GM23338 (cell line): ENCODE measurements around the gene EFNB2. TPM values are rescaled to one million over a fixed set of nuclear protein-coding genes. Genes with fewer than 3 reads are reported as not detected.
A peak's percentile ranks its signal among the peaks of the same experiment; 100 is the strongest.

Source experiments
- ATAC-seq: fragments of 200-7000 bp; cut with Tn5 transposase; 3 replicates; pipeline ENCODE4 v1.9.1; 2020
- DNase-seq: peaks from one replicate; pipeline ENCODE4 v3.0.0-alpha.2; 2015; ENCODE audit warnings: low spot score
- H2AFZ ChIP-seq: fragments of 200-600 bp; sonication (generic); 2 replicates; pipeline ENCODE4 v1.8.0; 2016; ENCODE audit warnings: antibody characterized with exemption, mild to moderate bottlenecking, moderate library complexity
- H3F3A ChIP-seq: fragments of 200-600 bp; sonication (generic); replicated peaks from 2 replicates; pipeline ENCODE4 v1.8.0; 2017; ENCODE audit warnings: antibody characterized with exemption, mixed run types, low read depth
- H3K27ac ChIP-seq: fragments of 200-600 bp; sonication (generic); 2 replicates; pipeline ENCODE4 v1.6.1; 2016; ENCODE audit warnings: low read depth
- H3K27me3 ChIP-seq: fragments of 200-600 bp; sonication (generic); 2 replicates; pipeline ENCODE4 v1.8.0; 2016; ENCODE audit warnings: mild to moderate bottlenecking, mixed run types, moderate library complexity; ENCODE audit not compliant: insufficient read depth
- H3K36me3 ChIP-seq: fragments of 200-600 bp; sonication (generic); 2 replicates; pipeline ENCODE4 v1.8.0; 2016; ENCODE audit warnings: mild to moderate bottlenecking; ENCODE audit not compliant: insufficient read depth
- H3K4me1 ChIP-seq: fragments of 200-600 bp; sonication (generic); 2 replicates; pipeline ENCODE4 v1.8.0; 2016; ENCODE audit warnings: mild to moderate bottlenecking, moderate library complexity; ENCODE audit not compliant: insufficient read depth
- H3K4me2 ChIP-seq: fragments of 200-600 bp; sonication (generic); 2 replicates; pipeline ENCODE4 v1.7.1; 2017; ENCODE audit warnings: mixed run types
- H3K4me3 ChIP-seq: fragments of 200-600 bp; sonication (generic); 2 replicates; pipeline ENCODE4 v1.6.1; 2016; ENCODE audit warnings: mixed run types
- H3K79me2 ChIP-seq: fragments of 200-600 bp; sonication (generic); replicated peaks from 2 replicates; pipeline ENCODE4 v1.8.0; 2017; ENCODE audit warnings: mild to moderate bottlenecking; ENCODE audit not compliant: insufficient read depth
- H3K9me2 ChIP-seq: fragments of 200-600 bp; sonication (generic); 2 replicates; pipeline ENCODE4 v1.8.0; 2017; ENCODE audit not compliant: insufficient read depth
- H4K20me1 ChIP-seq: fragments of 200-600 bp; sonication (generic); replicated peaks from 2 replicates; pipeline ENCODE4 v1.8.0; 2017; ENCODE audit warnings: mild to moderate bottlenecking; ENCODE audit not compliant: insufficient read depth
- H3K27ac Mint-ChIP-seq: 2 replicates; pipeline ENCODE4 v1.8.0; 2020; ENCODE audit warnings: inconsistent platforms, mild to moderate bottlenecking, moderate library complexity, mixed read lengths
- H3K27me3 Mint-ChIP-seq: 3 replicates; pipeline ENCODE4 v1.8.0; 2022; ENCODE audit warnings: low read depth, mild to moderate bottlenecking, moderate library complexity, mixed read lengths, inconsistent platforms; ENCODE audit not compliant: insufficient read depth, poor library complexity
- H3K36me3 Mint-ChIP-seq: 3 replicates; pipeline ENCODE4 v1.8.0; 2021; ENCODE audit warnings: low read depth, mild to moderate bottlenecking, inconsistent platforms, moderate library complexity, mixed read lengths
- H3K4me1 Mint-ChIP-seq: 3 replicates; pipeline ENCODE4 v1.8.0; 2020; ENCODE audit warnings: mild to moderate bottlenecking, inconsistent platforms, mixed read lengths
- H3K4me3 Mint-ChIP-seq: 3 replicates; pipeline ENCODE4 v1.8.0; 2021; ENCODE audit warnings: moderate library complexity, mild to moderate bottlenecking, inconsistent platforms, mixed read lengths
- H3K9me3 Mint-ChIP-seq: 3 replicates; pipeline ENCODE4 v1.8.0; 2020; ENCODE audit warnings: moderate library complexity, mild to moderate bottlenecking, inconsistent platforms, mixed read lengths
- CREB1 ChIP-seq: fragments of 250-450 bp; sonication (Bioruptor Pico); IDR thresholded peaks from 2 replicates; pipeline ENCODE4 v1.5.0; 2020; ENCODE audit warnings: low read depth, mild to moderate bottlenecking, moderate library complexity
- CTCF ChIP-seq, 2 experiments: fragments of 200-600 bp in 1 of 2; sonication (generic) in 1 of 2; conservative IDR thresholded peaks; 2 replicates each; pipeline versions ENCODE4 v1.5.1 to v1.6.1; 2016 to 2017; ENCODE audit warnings: antibody characterized with exemption in 2 of 2, low read depth in 2 of 2, mild to moderate bottlenecking in 2 of 2, moderate library complexity in 1 of 2
- ETS1 ChIP-seq: IDR thresholded peaks from 2 replicates; pipeline ENCODE4 v1.6.1; 2016; ENCODE audit warnings: antibody characterized with exemption
- EZH2 ChIP-seq: fragments of 200-600 bp; sonication (generic); IDR thresholded peaks from one replicate; pipeline ENCODE4 v1.8.0; 2017; ENCODE audit warnings: antibody characterized with exemption, mild to moderate bottlenecking, low read depth; ENCODE audit not compliant: unreplicated experiment
- JUNB ChIP-seq: IDR thresholded peaks from one replicate; pipeline ENCODE4 v1.6.1; 2016; ENCODE audit warnings: antibody characterized with exemption; ENCODE audit not compliant: unreplicated experiment
- NANOG ChIP-seq: IDR thresholded peaks from 2 replicates; pipeline ENCODE4 v1.6.1; 2016; ENCODE audit warnings: antibody characterized with exemption, borderline replicate concordance
- STAT1 ChIP-seq: IDR thresholded peaks from one replicate; pipeline ENCODE4 v1.6.1; 2016; ENCODE audit warnings: antibody characterized with exemption; ENCODE audit not compliant: unreplicated experiment
- ZNF331 ChIP-seq: fragments of 250-450 bp; sonication (Bioruptor Pico); IDR thresholded peaks from 2 replicates; pipeline ENCODE4 v1.5.0; 2020; ENCODE audit warnings: low read depth, mild to moderate bottlenecking, moderate library complexity
- polyA plus RNA-seq: library from polyadenylated mRNA; unstranded; fragments of >200 nt; fragmentation: Nextera tagmentation; extraction: Ambion mirVana; gene quantifications from 2 replicates; pipeline ENCODE4 v1.2.1, GENCODE V29; 2016
- total RNA-seq: library from RNA; depleted of rRNA; stranded (reverse); fragments of >200 nt; shearing (Covaris generic); gene quantifications from 2 replicates; pipeline ENCODE4 v1.2.3, GENCODE V29; 2014

The EFNB2 gene
- total and polyA plus RNA-seq, 2 experiments from 2014 or later = 5.7 to 10.9 TPM

GRCh38 chr13:106532111-106532929 is 3.1 kb downstream of the EFNB2 start:
- peak overlapping the region; percentile 83 for H3K4me3 Mint-ChIP-seq
- H3K27me3 Mint-ChIP-seq = peaks cover 21% of the 10 kb centered on the region
- H4K20me1 ChIP-seq = 0 out of 2 replicates have a peak, but pooled peaks cover 4% of the 10 kb centered on the region
- ATAC-seq = no peak
- H3K4me3 ChIP-seq = peak overlapping the region; percentile 58
- H3K4me1 ChIP-seq = peaks cover 61% of the 10 kb centered on the region
- H3F3A ChIP-seq = no peaks in the 10 kb centered on the region
- no peak for DNase-seq
- peak overlapping the region; percentile 78 for H3K4me2 ChIP-seq
- H3K36me3 Mint-ChIP-seq = no peaks in the 10 kb centered on the region; the same call in 2 of the 3 replicates
- H3K4me1 Mint-ChIP-seq = peaks cover 63% of the 10 kb centered on the region
- no peak overlapping the region for H3K27ac Mint-ChIP-seq
- no peaks in the 10 kb centered on the region for H3K9me2 ChIP-seq
- H3K27me3 ChIP-seq = peaks cover 29% of the 10 kb centered on the region
- peaks cover 58% of the 10 kb centered on the region for H3K79me2 ChIP-seq
- no peak overlapping the region for H3K27ac ChIP-seq
- no peaks in the 10 kb centered on the region for H3K36me3 ChIP-seq
- H2AFZ ChIP-seq = no peak overlapping the region
- TF ChIP-seq CTCF (conservative IDR thresholded peaks at IDR 0.05; ENCODE audit: low read depth in 2 of 2) = no peak
- H3K9me3 Mint-ChIP-seq = no peaks in the 10 kb centered on the region; the same call in 2 of the 3 replicates

GRCh38 chr13:106530980-106531481 is 4.4 kb downstream of the EFNB2 start:
- DNase-seq (no peak), ATAC-seq (no peak)
- Histone ChIP-seq H3K27me3 (peaks cover 34% of the 10 kb centered on the region), H3K27ac (peak overlapping the region; percentile 7; the same call in 1 of the 2 replicates), H3K4me2 (peak overlapping the region; percentile 78), H4K20me1 (peaks cover 3% of the 10 kb centered on the region; the same call in 1 of the 2 replicates), H3K4me3 (peak overlapping the region; percentile 21; the same call in 1 of the 2 replicates), H3F3A (no peaks in the 10 kb centered on the region), H3K4me1 (peaks cover 66% of the 10 kb centered on the region), H3K9me2 (no peaks in the 10 kb centered on the region), H3K79me2 (peaks cover 65% of the 10 kb centered on the region), H2AFZ (no peak overlapping the region), H3K36me3 (no peaks in the 10 kb centered on the region)
- Mint-ChIP-seq H3K9me3 (no peaks in the 10 kb centered on the region; the same call in 2 of the 3 replicates), H3K36me3 (no peaks in the 10 kb centered on the region; the same call in 2 of the 3 replicates), H3K27ac (no peak overlapping the region), H3K4me1 (peaks cover 66% of the 10 kb centered on the region), H3K27me3 (peaks cover 18% of the 10 kb centered on the region), H3K4me3 (peak overlapping the region; percentile 51; the same call in 1 of the 3 replicates)
- TF ChIP-seq ZNF331 (CRISPR knock-in tag) (no peak), STAT1 (no peak), JUNB (no peak), CREB1 (CRISPR knock-in tag) (no peak), CTCF (conservative IDR thresholded peaks at IDR 0.05; ENCODE audit: low read depth in 2 of 2) (no peak), NANOG (no peak), ETS1 (no peak), EZH2 (no peak)
